ENCODE results near the gene EEF1AKMT2. TPM values are rescaled to one million over a fixed set of nuclear protein-coding genes. Genes with fewer than 3 reads are reported as not detected.

The EEF1AKMT2 gene
- total RNA-seq, 1 experiment from 2014 or later, result 21.6 TPM

- TF ChIP-seq SMAD3 (CRISPR knock-in tag; IDR thresholded peaks at IDR 0.05; ENCODE audit: borderline replicate concordance), result no peak
These were observed 28.4 kb upstream of the EEF1AKMT2 start (continued) for GRCh38 chr10:124820121-124820520.

- ATAC-seq (no peak), DNase-seq (ENCODE audit: low spot score) (no peak)
- peak overlapping the region; percentile 4 for H3K27ac Mint-ChIP-seq
- peak overlapping the region; percentile 93 for H3K4me3 Mint-ChIP-seq
- H3K4me1 Mint-ChIP-seq, result peaks cover 37% of the 10 kb centered on the region
- H3K36me3 Mint-ChIP-seq, result no peaks in the 10 kb centered on the region
- POLR2A ChIA-PET, result interaction anchor here (0.6 kb wide), 1 partner anchor 11 kb away, joined by 4 read pairs; the partner anchor contains the start of gene EEF1AKMT2
- CTCF ChIA-PET, result interaction anchor here (1.0 to 1.2 kb wide), 2 partner anchors 10 to 55 kb away, joined by 3 read pairs; partner anchors contain the start of gene EEF1AKMT2
- peaks cover 2% of the 10 kb centered on the region; the same call in 1 of the 2 replicates for H3K27me3 Mint-ChIP-seq (ENCODE audit: low read depth)
- TF ChIP-seq TEAD4 (CRISPR knock-in tag; IDR thresholded peaks at IDR 0.05) (no peak), ZNF532 (CRISPR knock-in tag; IDR thresholded peaks at IDR 0.05; ENCODE audit: borderline replicate concordance) (no peak), CBFB (CRISPR knock-in tag; IDR thresholded peaks at IDR 0.05; ENCODE audit: low read depth) (no peak), JUN (CRISPR knock-in tag; IDR thresholded peaks at IDR 0.05) (no peak), FOXK1 (CRISPR knock-in tag; IDR thresholded peaks at IDR 0.05) (no peak), SMAD3 (CRISPR knock-in tag; IDR thresholded peaks at IDR 0.05; ENCODE audit: borderline replicate concordance) (no peak), FOXJ3 (CRISPR knock-in tag; IDR thresholded peaks at IDR 0.05; ENCODE audit: borderline replicate concordance) (no peak), E2F4 (CRISPR knock-in tag; IDR thresholded peaks at IDR 0.05; ENCODE audit: borderline replicate concordance, low read depth) (no peak), MAX (CRISPR knock-in tag; IDR thresholded peaks at IDR 0.05) (no peak), STAT6 (CRISPR knock-in tag; conservative IDR thresholded peaks at IDR 0.05; ENCODE audit: low read depth) (no peak), ZBTB21 (CRISPR knock-in tag; IDR thresholded peaks at IDR 0.05; ENCODE audit: borderline replicate concordance) (no peak), CDX4 (CRISPR knock-in tag; IDR thresholded peaks at IDR 0.05; ENCODE audit: borderline replicate concordance) (no peak), ZNF263 (CRISPR knock-in tag; IDR thresholded peaks at IDR 0.05; ENCODE audit: low read depth) (no peak)
- no peaks in the 10 kb centered on the region for H3K9me3 Mint-ChIP-seq
These were observed 10.6 kb upstream of the EEF1AKMT2 start for GRCh38 chr10:124802313-124802675.

- DNase-seq (ENCODE audit: low spot score), result no peak
- POLR2A ChIA-PET, result no interaction called here
- H3K36me3 Mint-ChIP-seq, result no peaks in the 10 kb centered on the region
These were observed 7.5 kb upstream of the EEF1AKMT2 start for GRCh38 chr10:124799211-124799610.

More at GRCh38 chr10:124799211-124799610, 7.5 kb upstream of the EEF1AKMT2 start:
- Mint-ChIP-seq H3K9me3 (no peaks in the 10 kb centered on the region), H3K4me1 (peaks cover 37% of the 10 kb centered on the region), H3K27me3 (ENCODE audit: low read depth) (peaks cover 2% of the 10 kb centered on the region; the same call in 1 of the 2 replicates), H3K27ac (peak overlapping the region; percentile 48; the same call in 1 of the 2 replicates), H3K4me3 (no peak overlapping the region)
- no peak for ATAC-seq
- TF ChIP-seq OVOL2 (CRISPR knock-in tag; IDR thresholded peaks at IDR 0.05; ENCODE audit: borderline replicate concordance) (no peak), MXD4 (CRISPR knock-in tag; IDR thresholded peaks at IDR 0.05; ENCODE audit: borderline replicate concordance) (no peak)
- CTCF ChIA-PET, result no interaction called here

Data from WTC11 (cell line).